GM23248 (cell line): ENCODE results near the gene PAK2. TPM values are rescaled to one million over a fixed set of nuclear protein-coding genes. Genes with fewer than 3 reads are reported as not detected.

Source experiments
- DNase-seq: peaks from one replicate; pipeline ENCODE4 v3.0.0-alpha.2; 2015
- H2AFZ ChIP-seq: fragments of 200-600 bp; sonication (generic); 2 replicates; pipeline ENCODE4 v1.6.1; 2016; ENCODE audit warnings: antibody characterized with exemption
- H3F3A ChIP-seq: fragments of 200-600 bp; sonication (generic); 2 replicates; pipeline ENCODE4 v1.6.1; 2016; ENCODE audit warnings: mild to moderate bottlenecking, antibody characterized with exemption, mixed run types; ENCODE audit not compliant: insufficient read depth
- H3K27ac ChIP-seq: fragments of 200-600 bp; sonication (generic); 2 replicates; pipeline ENCODE4 v1.5.1; 2016; ENCODE audit warnings: mild to moderate bottlenecking
- H3K27me3 ChIP-seq: fragments of 200-600 bp; sonication (generic); replicated peaks from 2 replicates; pipeline ENCODE4 v1.6.1; 2016; ENCODE audit warnings: mild to moderate bottlenecking; ENCODE audit not compliant: insufficient read depth
- H3K36me3 ChIP-seq: fragments of 200-600 bp; sonication (generic); 2 replicates; pipeline ENCODE4 v1.6.1; 2016; ENCODE audit warnings: low read depth, mild to moderate bottlenecking
- H3K4me1 ChIP-seq: fragments of 200-600 bp; sonication (generic); 2 replicates; pipeline ENCODE4 v1.6.1; 2016; ENCODE audit warnings: mild to moderate bottlenecking; ENCODE audit not compliant: insufficient read depth
- H3K4me2 ChIP-seq: fragments of 200-600 bp; sonication (generic); one replicate; pipeline ENCODE4 v1.6.1; 2016; ENCODE audit warnings: mild to moderate bottlenecking; ENCODE audit not compliant: unreplicated experiment
- H3K4me3 ChIP-seq: fragments of 200-600 bp; sonication (generic); 2 replicates; pipeline ENCODE4 v1.5.1; 2016; ENCODE audit warnings: mild to moderate bottlenecking
- H3K79me2 ChIP-seq: fragments of 200-600 bp; sonication (generic); 2 replicates; pipeline ENCODE4 v1.6.1; 2016; ENCODE audit warnings: mild to moderate bottlenecking; ENCODE audit not compliant: insufficient read depth
- H3K9ac ChIP-seq: fragments of 200-600 bp; sonication (generic); 2 replicates; pipeline ENCODE4 v1.6.1; 2016; ENCODE audit warnings: mild to moderate bottlenecking
- H3K9me2 ChIP-seq: fragments of 200-600 bp; sonication (generic); 2 replicates; pipeline ENCODE4 v1.6.1; 2016; ENCODE audit warnings: mixed run types, mild to moderate bottlenecking, moderate library complexity; ENCODE audit not compliant: insufficient read depth
- H3K9me3 ChIP-seq: fragments of 200-600 bp; sonication (generic); one replicate; pipeline ENCODE4 v1.6.1; 2017; ENCODE audit warnings: low read depth
- H4K20me1 ChIP-seq: fragments of 200-600 bp; sonication (generic); 2 replicates; pipeline ENCODE4 v1.6.0; 2016; ENCODE audit not compliant: insufficient read depth
- EZH2 ChIP-seq: fragments of 200-600 bp; sonication (generic); IDR thresholded peaks from 2 replicates; pipeline ENCODE4 v1.6.1; 2018; ENCODE audit warnings: antibody characterized with exemption, mild to moderate bottlenecking; ENCODE audit not compliant: insufficient read depth, poor library complexity, severe bottlenecking
- EZH2phosphoT487 ChIP-seq: fragments of 200-600 bp; sonication (generic); IDR thresholded peaks from 2 replicates; pipeline ENCODE4 v1.6.1; 2018; ENCODE audit warnings: antibody characterized with exemption, moderate library complexity, mild to moderate bottlenecking, low read depth; ENCODE audit not compliant: insufficient read depth
- WGBS, 2 experiments: methylation state at CpG; one replicate each; pipeline ENCODE4 v1.1.6; 2015 to 2017; ENCODE audit warnings: low lambda C conversion rate in 2 of 2, low coverage in 1 of 2; ENCODE audit errors: missing lambda C conversion rate in 2 of 2; 5-methylcytosine and 5-hydroxymethylcytosine counted together
- in situ Hi-C: fragments of 300-500 bp; cut with MboI; formaldehyde crosslinking; loops from 2 replicates; pipeline ENCODE4 v1.15.0; 2020
- polyA plus RNA-seq: library from polyadenylated mRNA; unstranded; fragments of >200 nt; fragmentation: Nextera tagmentation; extraction: Ambion mirVana; gene quantifications from 2 replicates; pipeline ENCODE4 v1.2.1, GENCODE V29; 2016
- total RNA-seq: library from RNA; depleted of rRNA; stranded (reverse); fragments of >200 nt; shearing (Covaris generic); gene quantifications from 2 replicates; pipeline ENCODE4 v1.2.3, GENCODE V29; 2014

Gene PAK2
- total and polyA plus RNA-seq, 2 experiments from 2014 or later: 24.4 to 30.5 TPM

DNA sequence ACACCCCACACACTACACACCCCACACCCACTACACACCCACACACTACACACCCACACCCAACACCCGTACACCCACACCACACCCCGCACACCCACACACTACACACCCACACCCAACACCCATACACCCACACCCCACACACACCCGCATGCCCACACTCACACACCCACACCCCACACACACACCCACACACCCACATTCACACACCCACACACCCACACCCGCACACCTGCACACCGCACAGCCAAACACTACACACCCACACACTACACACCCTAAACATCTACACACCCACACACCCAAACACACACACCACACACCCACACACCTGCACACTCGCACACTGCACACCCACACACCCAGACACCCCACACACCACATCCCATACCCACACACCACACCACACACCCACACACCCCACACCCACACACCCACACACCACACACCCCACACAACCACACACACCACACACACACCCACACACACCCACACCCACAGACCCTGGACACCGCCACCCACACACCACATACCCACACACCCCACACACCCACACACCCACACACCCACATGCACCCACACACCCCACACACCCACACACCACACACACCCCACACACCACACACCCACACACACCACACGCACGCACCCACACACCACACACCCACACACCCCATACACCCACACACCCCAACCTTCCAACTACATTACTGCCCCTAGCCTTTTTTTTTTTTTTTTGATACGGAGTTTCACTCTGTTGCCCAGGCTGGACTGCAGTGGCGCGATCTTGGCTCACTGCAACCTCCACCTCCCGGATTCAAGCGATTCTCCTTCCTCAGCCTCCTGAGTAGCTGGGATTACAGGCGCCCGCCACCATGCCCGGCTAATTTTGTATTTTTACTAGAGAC is 44.5 kb upstream of the PAK2 start:
- H2AFZ ChIP-seq: no peak overlapping the region
- H3K27me3 ChIP-seq: no peaks in the 10 kb centered on the region; the same call in 1 of the 2 replicates
- no peaks in the 10 kb centered on the region for H3K36me3 ChIP-seq
- no peaks in the 10 kb centered on the region for H4K20me1 ChIP-seq
- TF ChIP-seq EZH2 (no peak), EZH2phosphoT487 (no peak)
- in situ Hi-C loops: no loop called here
- DNase-seq: no peak
- H3K9me3 ChIP-seq: no peaks in the 10 kb centered on the region
- no peak overlapping the region for H3K9ac ChIP-seq
- no peaks in the 10 kb centered on the region for H3K4me1 ChIP-seq
- no peak overlapping the region for H3K4me2 ChIP-seq
- H3K79me2 ChIP-seq: no peaks in the 10 kb centered on the region
- H3F3A ChIP-seq: no peaks in the 10 kb centered on the region
- no peaks in the 10 kb centered on the region for H3K9me2 ChIP-seq
- no peak overlapping the region for H3K27ac ChIP-seq
- no peak overlapping the region for H3K4me3 ChIP-seq
- 90 to 93% methylated on average over 4 to 17 of the region's 17 CpGs for WGBS, 2 experiments

DNA sequence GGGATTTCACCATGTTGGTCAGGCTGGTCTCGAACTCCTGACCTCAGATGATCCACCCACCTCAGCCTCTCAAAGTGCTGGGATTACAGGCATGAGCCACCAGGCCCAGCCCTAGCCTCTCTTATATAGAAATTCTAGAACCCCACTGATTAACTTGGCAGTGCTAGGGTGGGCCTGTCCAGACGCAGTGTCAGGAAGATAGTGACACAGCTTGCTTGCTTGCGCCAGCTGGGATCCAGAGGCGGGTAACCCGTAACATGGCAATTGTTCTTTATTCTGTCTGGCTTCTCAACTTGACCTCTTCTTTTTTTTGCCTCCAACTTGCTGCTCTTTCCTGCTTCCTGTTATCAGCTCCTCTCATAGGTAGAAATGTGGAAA is 43.8 kb upstream of the PAK2 start:
- H3K4me2 ChIP-seq: no peak overlapping the region
- H3K9ac ChIP-seq: no peak overlapping the region
- H3K9me3 ChIP-seq: no peaks in the 10 kb centered on the region
- H3K4me1 ChIP-seq: no peaks in the 10 kb centered on the region
- DNase-seq: no peak
- 78 to 79% methylated on average over 5 of the region's 5 CpGs for WGBS, 2 experiments
- H3K4me3 ChIP-seq: no peak overlapping the region
- in situ Hi-C loops: no loop called here
- no peaks in the 10 kb centered on the region for H3K9me2 ChIP-seq
- H3F3A ChIP-seq: no peaks in the 10 kb centered on the region
- no peaks in the 10 kb centered on the region for H4K20me1 ChIP-seq
- H3K27me3 ChIP-seq: no peaks in the 10 kb centered on the region; the same call in 1 of the 2 replicates
- H3K79me2 ChIP-seq: no peaks in the 10 kb centered on the region
- H3K27ac ChIP-seq: no peak overlapping the region
- TF ChIP-seq EZH2: no peak
- TF ChIP-seq EZH2phosphoT487: no peak
- H2AFZ ChIP-seq: no peak overlapping the region
- no peaks in the 10 kb centered on the region for H3K36me3 ChIP-seq

DNA sequence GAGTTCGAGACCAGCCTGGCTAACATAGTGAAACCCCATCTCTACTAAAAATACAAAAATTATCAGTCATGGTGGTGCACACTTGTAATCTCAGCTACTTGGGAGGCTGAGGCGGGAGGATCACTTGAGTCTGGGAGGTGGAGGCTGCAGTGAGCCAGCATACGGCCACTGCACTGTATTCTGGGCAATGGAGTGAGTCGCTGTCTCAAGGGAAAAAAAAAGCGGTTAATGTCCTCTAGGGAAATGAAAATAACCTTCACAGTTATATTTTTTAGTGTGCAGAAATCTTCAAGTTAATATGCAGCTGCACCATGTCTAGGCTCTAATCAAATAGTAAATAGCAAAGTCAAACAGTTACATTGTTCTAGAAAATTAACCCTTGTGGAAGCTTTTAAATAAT is 42.4 kb upstream of the PAK2 start:
- in situ Hi-C loops: no loop called here
- TF ChIP-seq EZH2phosphoT487 (no peak), EZH2 (no peak)
- H3K9me3 ChIP-seq: no peaks in the 10 kb centered on the region
- H3K4me1 ChIP-seq: no peaks in the 10 kb centered on the region
- H4K20me1 ChIP-seq: no peaks in the 10 kb centered on the region
- H2AFZ ChIP-seq: no peak overlapping the region
- H3K27me3 ChIP-seq: no peaks in the 10 kb centered on the region
- H3F3A ChIP-seq: no peaks in the 10 kb centered on the region
- no peak overlapping the region for H3K4me2 ChIP-seq
- H3K9ac ChIP-seq: no peak overlapping the region
- 68 to 72% methylated on average over 5 of the region's 5 CpGs for WGBS, 2 experiments
- DNase-seq: no peak
- no peak overlapping the region for H3K4me3 ChIP-seq
- no peaks in the 10 kb centered on the region for H3K79me2 ChIP-seq
- no peaks in the 10 kb centered on the region for H3K36me3 ChIP-seq
- no peaks in the 10 kb centered on the region for H3K9me2 ChIP-seq
- no peak overlapping the region for H3K27ac ChIP-seq

DNA sequence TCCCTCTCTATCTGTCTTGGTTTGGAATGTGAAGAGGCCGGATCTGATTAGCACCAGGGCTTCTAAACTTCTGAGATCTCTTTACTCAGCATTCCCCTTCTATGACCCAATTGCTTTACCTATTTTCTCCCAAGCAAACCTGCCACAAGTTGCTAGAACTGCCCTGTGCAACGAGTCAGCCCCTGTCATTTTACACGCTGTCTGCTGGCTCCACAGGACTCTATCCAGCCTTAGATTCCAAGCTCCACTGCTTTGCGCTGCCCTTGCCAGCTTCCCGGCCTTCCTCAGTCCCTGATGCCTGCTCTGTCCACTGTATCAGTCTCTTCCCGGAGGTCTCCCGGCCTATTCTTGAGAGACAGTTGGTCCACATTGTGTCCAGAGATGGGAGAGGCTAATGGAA is 39.9 kb upstream of the PAK2 start:
- no peaks in the 10 kb centered on the region for H4K20me1 ChIP-seq
- in situ Hi-C loops: no loop called here
- no peaks in the 10 kb centered on the region for H3K9me3 ChIP-seq
- H3K36me3 ChIP-seq: no peaks in the 10 kb centered on the region
- no peaks in the 10 kb centered on the region for H3K79me2 ChIP-seq
- no peak overlapping the region for H3K27ac ChIP-seq
- 77 to 78% methylated on average over 7 of the region's 7 CpGs for WGBS, 2 experiments
- no peaks in the 10 kb centered on the region for H3F3A ChIP-seq
- H2AFZ ChIP-seq: no peak overlapping the region
- no peaks in the 10 kb centered on the region for H3K9me2 ChIP-seq
- TF ChIP-seq EZH2phosphoT487: no peak
- TF ChIP-seq EZH2: no peak
- no peaks in the 10 kb centered on the region for H3K27me3 ChIP-seq
- H3K4me3 ChIP-seq: no peak overlapping the region
- DNase-seq: no peak
- no peaks in the 10 kb centered on the region for H3K4me1 ChIP-seq
- no peak overlapping the region for H3K4me2 ChIP-seq
- no peak overlapping the region for H3K9ac ChIP-seq
